HUES48 (cell line): ENCODE data around the gene KCNV2.
"Not testable (repeated sequence)": the region's sequence is repeated elsewhere in the genome, so short reads cannot be mapped to it uniquely, and the experiment has no call there.

Source experiments
- H3K27ac ChIP-seq: one replicate; pipeline ENCODE4 v1.7.0; 2013; ENCODE audit warnings: low read depth, low read length, inconsistent platforms
- H3K27me3 ChIP-seq: 2 replicates; pipeline ENCODE4 v1.6.1; 2013; ENCODE audit warnings: mild to moderate bottlenecking, low read length; ENCODE audit not compliant: control insufficient read depth, insufficient read depth
- H3K36me3 ChIP-seq: 2 replicates; pipeline ENCODE4 v1.6.1; 2013; ENCODE audit warnings: low read length; ENCODE audit not compliant: control insufficient read depth, insufficient read depth
- H3K4me1 ChIP-seq: 2 replicates; pipeline ENCODE4 v1.6.1; 2013; ENCODE audit warnings: mild to moderate bottlenecking, low read length; ENCODE audit not compliant: control insufficient read depth, insufficient read depth
- H3K4me3 ChIP-seq: 2 replicates; pipeline ENCODE4 v1.5.1; 2013; ENCODE audit warnings: mild to moderate bottlenecking, low read depth, low read length
- H3K9ac ChIP-seq: 2 replicates; pipeline ENCODE4 v1.6.1; 2013; ENCODE audit warnings: mild to moderate bottlenecking, low read depth, low read length, moderate library complexity
- H3K9me3 ChIP-seq: 2 replicates; pipeline ENCODE4 v1.6.1; 2013; ENCODE audit warnings: low read length; ENCODE audit not compliant: control insufficient read depth, insufficient read depth

The KCNV2 gene

DNA sequence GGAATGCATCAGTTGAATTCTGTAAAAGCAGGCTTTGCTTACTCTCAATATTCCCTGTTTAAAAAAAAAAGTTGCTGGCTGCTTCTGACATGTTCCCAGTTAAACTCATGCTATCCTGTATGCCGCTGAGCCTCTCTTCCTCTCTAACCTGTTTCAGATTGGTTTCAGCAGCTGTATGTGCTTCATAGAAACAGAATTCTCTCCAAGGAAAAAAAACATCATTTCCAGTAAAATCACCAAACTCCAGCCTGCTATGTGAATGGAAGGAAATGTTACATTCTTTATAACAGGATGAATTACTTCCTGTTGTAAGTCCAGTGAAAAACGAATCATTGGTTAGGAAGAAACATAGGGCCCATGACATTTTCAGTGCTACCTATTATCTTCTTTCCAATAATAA is 25.7 kb upstream of the KCNV2 start:
- H3K36me3 ChIP-seq: no peaks in the 10 kb centered on the region
- H3K9me3 ChIP-seq: no peaks in the 10 kb centered on the region
- H3K27ac ChIP-seq: no peak overlapping the region
- no peaks in the 10 kb centered on the region for H3K27me3 ChIP-seq
- H3K4me1 ChIP-seq: no peaks in the 10 kb centered on the region
- H3K4me3 ChIP-seq: no peak overlapping the region
- H3K9ac ChIP-seq: no peak overlapping the region

DNA sequence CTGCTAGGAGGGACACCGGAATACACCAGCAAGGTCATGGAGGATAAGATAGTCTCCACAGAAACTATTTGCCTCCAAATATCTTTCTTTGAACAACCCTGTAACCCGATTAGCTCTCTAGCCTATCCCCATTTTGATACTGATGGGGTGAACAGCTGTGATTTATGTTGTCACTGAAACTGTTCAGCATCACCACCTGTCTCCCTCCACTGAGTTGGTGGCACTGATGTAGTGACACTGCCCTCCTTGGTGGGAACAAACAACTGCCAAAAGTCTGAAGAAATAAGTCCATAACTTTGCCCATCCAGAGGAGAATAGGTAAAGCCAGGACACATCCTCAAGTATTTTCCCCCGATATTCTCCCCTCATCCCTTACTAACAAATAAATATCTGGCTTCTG is 24.3 kb upstream of the KCNV2 start:
- no peaks in the 10 kb centered on the region for H3K9me3 ChIP-seq
- H3K36me3 ChIP-seq: no peaks in the 10 kb centered on the region
- H3K4me1 ChIP-seq: no peaks in the 10 kb centered on the region
- no peak overlapping the region for H3K9ac ChIP-seq
- H3K27me3 ChIP-seq: no peaks in the 10 kb centered on the region
- H3K4me3 ChIP-seq: no peak overlapping the region
- H3K27ac ChIP-seq: no peak overlapping the region

DNA sequence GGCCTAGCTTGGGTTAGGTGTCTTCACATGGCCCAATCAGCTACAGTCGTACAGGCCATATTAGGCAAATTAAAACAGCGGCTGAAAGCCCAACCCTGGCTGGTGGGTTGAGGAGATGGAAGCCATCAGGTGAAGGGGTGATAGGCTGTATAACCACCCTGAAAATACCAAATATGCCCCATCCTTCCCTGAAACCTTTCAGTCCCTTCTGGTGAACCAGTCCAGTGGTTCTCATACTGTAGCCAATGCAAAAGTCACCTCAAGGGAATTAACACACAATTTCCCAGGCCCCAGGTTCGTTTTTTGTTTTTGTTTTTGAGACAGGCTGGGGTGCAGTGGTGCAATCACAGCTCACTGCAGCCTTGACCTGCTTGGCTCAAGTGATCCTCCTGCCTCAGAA is 19.8 kb upstream of the KCNV2 start:
- no peak overlapping the region for H3K9ac ChIP-seq
- no peaks in the 10 kb centered on the region for H3K27me3 ChIP-seq
- peaks cover 34% of the 10 kb centered on the region for H3K4me1 ChIP-seq
- no peak overlapping the region for H3K4me3 ChIP-seq
- H3K27ac ChIP-seq: no peak overlapping the region
- H3K36me3 ChIP-seq: no peaks in the 10 kb centered on the region
- no peaks in the 10 kb centered on the region for H3K9me3 ChIP-seq

DNA sequence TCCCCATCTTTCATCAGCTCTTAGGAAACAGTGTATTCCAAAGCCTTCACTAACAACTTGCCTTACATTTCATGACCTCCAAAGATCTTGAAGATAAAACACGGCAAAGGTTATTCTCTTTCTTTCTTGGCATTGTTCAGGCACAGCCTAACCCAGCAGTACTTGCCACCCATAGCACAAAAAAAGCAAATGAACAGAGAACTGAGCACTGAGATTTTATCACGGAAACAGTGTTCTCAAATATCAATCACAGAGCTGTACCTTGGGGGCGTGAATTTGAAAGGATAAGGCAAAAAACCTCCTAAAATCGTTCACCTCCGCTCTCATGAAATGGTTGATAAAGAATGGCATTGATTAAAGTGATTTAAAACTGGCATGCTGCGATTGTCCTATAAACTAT is 16.9 kb upstream of the KCNV2 start:
- H3K9ac ChIP-seq: no peak overlapping the region
- no peaks in the 10 kb centered on the region for H3K9me3 ChIP-seq
- H3K4me1 ChIP-seq: peaks cover 35% of the 10 kb centered on the region
- H3K36me3 ChIP-seq: no peaks in the 10 kb centered on the region
- H3K4me3 ChIP-seq: peak overlapping the region; percentile 31
- H3K27me3 ChIP-seq: no peaks in the 10 kb centered on the region
- peak overlapping the region; percentile 86 for H3K27ac ChIP-seq

DNA sequence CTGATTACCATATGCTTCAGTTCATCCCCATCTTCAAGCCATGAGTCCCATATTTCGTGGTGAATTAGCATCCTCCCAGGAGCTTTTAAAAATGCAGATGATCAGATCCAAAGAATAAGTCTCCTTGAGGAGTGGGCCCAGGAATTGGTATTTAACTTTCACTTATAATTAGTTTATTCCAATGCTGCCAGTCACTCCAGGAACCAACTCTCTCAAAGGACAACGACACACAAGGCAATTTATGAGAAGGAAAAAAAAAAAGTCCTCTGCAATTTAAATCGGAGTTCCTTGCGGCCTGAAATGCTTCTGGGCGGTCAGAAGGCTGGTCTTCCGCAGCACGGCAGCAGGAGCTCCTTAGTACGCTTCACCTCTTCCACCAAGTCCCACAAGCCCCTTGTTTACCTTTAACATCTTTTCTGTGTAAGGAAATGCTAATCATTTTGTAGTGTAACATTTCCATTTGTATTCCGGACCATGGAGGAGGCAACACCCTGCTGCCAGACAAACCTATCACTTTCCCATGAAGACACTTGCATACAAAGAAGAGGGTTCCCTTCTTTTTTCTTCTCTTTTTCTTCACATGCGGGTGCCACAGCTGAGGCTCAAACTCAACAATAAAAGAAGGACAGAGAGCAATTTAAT is 16.3 kb upstream of the KCNV2 start:
- Histone ChIP-seq H3K9me3 (no peaks in the 10 kb centered on the region), H3K4me1 (peaks cover 35% of the 10 kb centered on the region), H3K36me3 (no peaks in the 10 kb centered on the region), H3K27ac (peak overlapping the region; percentile 86), H3K27me3 (no peaks in the 10 kb centered on the region), H3K9ac (no peak overlapping the region), H3K4me3 (peak overlapping the region; percentile 31)

DNA sequence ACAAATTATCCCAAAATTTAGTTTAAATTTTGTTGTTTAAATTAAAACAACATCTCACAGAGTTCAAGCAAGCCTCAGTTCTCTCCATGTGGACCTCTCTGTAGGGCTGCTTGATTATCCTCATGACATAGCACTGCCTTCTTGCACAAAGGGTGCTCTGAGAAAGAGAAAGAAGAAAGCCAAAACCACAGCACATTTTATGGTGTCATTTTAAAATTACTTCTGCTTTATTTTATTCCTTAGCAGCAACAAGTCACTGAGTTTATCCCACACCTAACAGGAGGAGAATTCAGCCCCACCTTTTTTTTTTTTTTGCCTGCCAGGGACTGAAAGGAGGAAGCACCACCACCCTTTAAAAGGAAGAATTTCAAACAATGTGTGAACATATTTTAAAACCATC is 12.8 kb upstream of the KCNV2 start:
- no peaks in the 10 kb centered on the region for H3K27me3 ChIP-seq
- H3K9ac ChIP-seq: no peak overlapping the region; the same call in 1 of the 2 replicates
- no peak overlapping the region for H3K27ac ChIP-seq
- peaks cover 30% of the 10 kb centered on the region for H3K4me1 ChIP-seq
- H3K36me3 ChIP-seq: no peaks in the 10 kb centered on the region
- no peaks in the 10 kb centered on the region for H3K9me3 ChIP-seq
- no peak overlapping the region for H3K4me3 ChIP-seq

DNA sequence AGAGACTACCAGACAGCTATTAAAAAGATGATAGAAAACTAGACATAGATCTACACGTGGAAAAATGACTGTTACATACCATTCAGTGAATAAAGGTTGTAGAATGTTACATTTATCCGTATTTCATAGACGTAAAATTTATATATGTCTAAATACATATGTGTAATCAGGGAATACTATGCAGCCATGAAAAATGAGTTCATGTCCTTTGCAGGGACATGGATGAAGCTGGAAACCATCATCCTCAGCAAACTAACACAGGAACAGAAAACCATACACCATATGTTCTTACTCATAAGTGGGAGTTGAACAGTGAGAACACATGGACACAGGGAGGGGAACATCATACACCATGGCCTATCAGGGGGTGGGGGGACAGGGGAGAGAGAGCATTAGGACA is 10.1 kb upstream of the KCNV2 start:
- H3K4me3 ChIP-seq, H3K9ac ChIP-seq, H3K4me1 ChIP-seq, H3K27me3 ChIP-seq, H3K27ac ChIP-seq, H3K9me3 ChIP-seq, H3K36me3 ChIP-seq: not testable (repeated sequence)

DNA sequence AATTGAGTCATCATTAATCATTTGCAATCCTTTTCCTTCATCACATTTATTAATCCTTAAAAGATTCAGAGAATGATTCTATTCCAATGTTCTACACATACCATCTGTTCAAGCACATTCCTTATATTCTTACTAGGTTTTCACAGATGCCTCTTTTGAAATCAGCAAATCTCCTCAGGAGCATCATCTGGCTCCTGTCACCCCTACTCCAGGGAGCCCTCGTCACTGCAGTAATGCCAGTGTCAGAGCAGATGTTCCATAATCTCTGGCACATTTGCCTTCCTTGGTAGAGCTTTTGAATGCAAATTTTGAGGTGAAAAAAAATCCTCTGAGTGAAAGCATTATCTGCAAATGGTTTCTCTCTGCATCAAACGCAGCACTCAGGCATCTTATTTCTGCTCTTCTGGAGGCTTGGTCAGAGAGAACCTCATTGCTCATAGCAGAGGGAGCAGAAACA is 7.6 kb upstream of the KCNV2 start:
- no peaks in the 10 kb centered on the region for H3K36me3 ChIP-seq
- H3K9ac ChIP-seq: no peak overlapping the region
- no peaks in the 10 kb centered on the region for H3K9me3 ChIP-seq
- H3K4me3 ChIP-seq: no peak overlapping the region
- H3K4me1 ChIP-seq: peaks cover 4% of the 10 kb centered on the region; the same call in 1 of the 2 replicates
- no peak overlapping the region for H3K27ac ChIP-seq
- H3K27me3 ChIP-seq: no peaks in the 10 kb centered on the region

DNA sequence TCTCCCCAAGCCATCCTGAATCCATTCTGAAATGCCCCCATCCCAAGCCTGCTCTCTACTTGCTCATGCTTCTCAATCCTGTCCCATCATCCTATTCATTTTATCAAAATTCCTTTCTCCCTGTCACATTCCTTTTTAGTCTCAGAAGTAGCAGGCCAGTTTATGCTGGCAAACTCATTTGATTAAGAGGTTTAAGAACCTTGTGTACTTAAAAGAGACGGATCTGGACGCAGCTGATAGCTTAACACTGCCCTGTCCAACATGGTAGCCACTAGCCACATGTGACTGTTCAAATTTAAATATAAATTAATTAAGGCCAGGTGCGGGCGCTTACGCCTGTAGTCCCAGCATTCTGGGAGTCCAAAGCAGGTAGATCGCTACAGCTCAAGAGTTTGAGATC is 5.6 kb upstream of the KCNV2 start:
- Histone ChIP-seq H3K9ac (no peak overlapping the region), H3K4me3 (no peak overlapping the region), H3K36me3 (no peaks in the 10 kb centered on the region), H3K9me3 (no peaks in the 10 kb centered on the region), H3K4me1 (peaks cover 4% of the 10 kb centered on the region; the same call in 1 of the 2 replicates), H3K27me3 (no peaks in the 10 kb centered on the region), H3K27ac (no peak overlapping the region)

DNA sequence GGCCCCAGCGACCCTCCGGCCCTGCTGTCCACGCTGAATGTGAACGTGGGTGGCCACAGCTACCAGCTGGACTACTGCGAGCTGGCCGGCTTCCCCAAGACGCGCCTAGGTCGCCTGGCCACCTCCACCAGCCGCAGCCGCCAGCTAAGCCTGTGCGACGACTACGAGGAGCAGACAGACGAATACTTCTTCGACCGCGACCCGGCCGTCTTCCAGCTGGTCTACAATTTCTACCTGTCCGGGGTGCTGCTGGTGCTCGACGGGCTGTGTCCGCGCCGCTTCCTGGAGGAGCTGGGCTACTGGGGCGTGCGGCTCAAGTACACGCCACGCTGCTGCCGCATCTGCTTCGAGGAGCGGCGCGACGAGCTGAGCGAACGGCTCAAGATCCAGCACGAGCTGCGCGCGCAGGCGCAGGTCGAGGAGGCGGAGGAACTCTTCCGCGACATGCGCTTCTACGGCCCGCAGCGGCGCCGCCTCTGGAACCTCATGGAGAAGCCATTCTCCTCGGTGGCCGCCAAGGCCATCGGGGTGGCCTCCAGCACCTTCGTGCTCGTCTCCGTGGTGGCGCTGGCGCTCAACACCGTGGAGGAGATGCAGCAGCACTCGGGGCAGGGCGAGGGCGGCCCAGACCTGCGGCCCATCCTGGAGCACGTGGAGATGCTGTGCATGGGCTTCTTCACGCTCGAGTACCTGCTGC is 839 bp downstream of the KCNV2 start:
- Histone ChIP-seq H3K4me3 (no peak overlapping the region), H3K4me1 (no peaks in the 10 kb centered on the region), H3K9ac (no peak overlapping the region), H3K27ac (no peak overlapping the region), H3K36me3 (no peaks in the 10 kb centered on the region), H3K9me3 (no peaks in the 10 kb centered on the region), H3K27me3 (no peaks in the 10 kb centered on the region)

DNA sequence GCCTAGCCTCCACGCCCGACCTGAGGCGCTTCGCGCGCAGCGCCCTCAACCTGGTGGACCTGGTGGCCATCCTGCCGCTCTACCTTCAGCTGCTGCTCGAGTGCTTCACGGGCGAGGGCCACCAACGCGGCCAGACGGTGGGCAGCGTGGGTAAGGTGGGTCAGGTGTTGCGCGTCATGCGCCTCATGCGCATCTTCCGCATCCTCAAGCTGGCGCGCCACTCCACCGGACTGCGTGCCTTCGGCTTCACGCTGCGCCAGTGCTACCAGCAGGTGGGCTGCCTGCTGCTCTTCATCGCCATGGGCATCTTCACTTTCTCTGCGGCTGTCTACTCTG is 1.4 kb downstream of the KCNV2 start:
- H3K9ac ChIP-seq: no peak overlapping the region
- H3K36me3 ChIP-seq: no peaks in the 10 kb centered on the region
- H3K4me3 ChIP-seq: no peak overlapping the region
- H3K27ac ChIP-seq: no peak overlapping the region
- no peaks in the 10 kb centered on the region for H3K9me3 ChIP-seq
- no peaks in the 10 kb centered on the region for H3K27me3 ChIP-seq
- H3K4me1 ChIP-seq: no peaks in the 10 kb centered on the region
